Fibroblast of upper back skin (primary cell): ENCODE data around the gene SYT15B.
"Not testable (repeated sequence)": the region's sequence is repeated elsewhere in the genome, so short reads cannot be mapped to it uniquely, and the experiment has no call there.

Experiments
- DNase-seq: peaks from one replicate; pipeline ENCODE4 v3.0.0-alpha.2; 2013

Gene SYT15B

GRCh38 chr10:47725047-47725446, 38.3 kb downstream of the SYT15B start:
- DNase-seq: not testable (repeated sequence)

DNA sequence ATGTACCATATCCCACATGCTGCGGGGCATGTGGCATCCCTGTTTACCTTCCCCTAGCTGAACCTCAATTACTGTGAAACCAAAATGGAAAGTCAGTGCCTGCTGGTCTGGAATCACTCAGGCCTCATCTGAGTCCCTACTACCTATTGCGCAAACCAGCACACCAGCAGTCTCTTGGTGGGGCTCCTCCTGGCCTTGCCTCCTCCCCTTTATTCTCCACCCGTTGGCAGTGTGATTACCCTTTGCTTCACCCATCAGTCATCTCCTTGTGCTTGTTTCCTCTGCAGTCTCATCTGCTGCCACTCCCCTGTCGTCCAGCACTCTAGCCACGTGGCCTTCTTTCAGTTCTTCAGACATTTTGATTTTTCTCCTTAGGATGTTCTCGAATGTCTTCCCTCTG, 39.3 kb downstream of the SYT15B start:
- not testable (repeated sequence) for DNase-seq

DNA sequence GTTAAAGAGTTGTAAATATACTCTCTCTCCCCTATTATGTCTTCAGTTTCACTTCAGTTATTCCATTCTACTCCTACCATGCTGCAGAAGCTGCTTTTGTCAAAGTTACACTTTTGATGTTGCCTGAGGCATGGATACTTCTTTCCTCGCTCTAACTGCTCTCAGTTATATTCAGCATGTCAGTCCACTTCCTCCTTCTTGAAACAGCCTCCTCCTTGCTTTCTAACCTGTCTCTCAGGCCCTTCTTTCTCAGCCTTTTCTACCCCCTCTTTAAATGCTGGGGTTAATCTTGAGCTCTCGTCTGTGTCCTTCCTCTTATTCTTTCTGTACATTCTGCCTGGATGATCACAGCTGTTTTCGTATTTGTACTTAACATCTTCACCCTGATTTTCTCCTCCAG, 40.0 kb downstream of the SYT15B start:
- DNase-seq: not testable (repeated sequence)

DNA sequence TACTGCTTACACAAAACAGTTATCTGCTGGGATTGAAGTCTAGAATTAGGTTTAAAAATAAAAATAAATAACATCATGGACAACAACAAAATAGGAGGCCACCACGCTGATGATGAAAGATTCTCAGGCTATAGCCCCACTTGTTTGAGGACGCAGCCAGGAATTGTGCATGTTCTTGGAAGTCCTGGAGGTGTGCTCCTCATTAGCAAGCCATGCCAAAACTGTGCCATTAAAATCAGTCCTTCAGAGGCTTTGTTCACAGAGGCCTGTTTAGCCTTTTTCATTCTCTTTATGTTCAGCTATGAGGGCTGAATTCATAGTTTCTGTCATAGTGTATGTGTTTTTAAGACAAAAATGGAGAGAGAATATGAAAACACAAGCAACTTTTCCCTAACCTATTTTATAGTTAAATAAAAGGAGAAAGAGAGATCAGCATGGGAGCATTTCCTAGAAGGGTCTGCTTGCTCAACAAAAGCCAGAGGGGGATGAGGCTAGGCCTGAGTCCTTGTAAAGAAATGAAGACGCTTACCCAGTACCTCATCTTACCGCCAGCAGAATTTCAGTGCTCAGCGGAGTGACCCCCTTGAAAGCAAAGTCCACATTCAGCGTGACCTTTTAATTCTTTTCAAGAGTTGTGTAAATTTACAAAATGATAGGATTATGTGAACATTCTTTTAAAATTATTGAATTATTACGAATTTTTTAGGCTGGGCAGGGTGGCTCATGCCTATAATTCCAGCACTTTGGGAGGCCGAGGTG, 46.2 kb downstream of the SYT15B start:
- DNase-seq: not testable (repeated sequence)
